Activated CD4-positive, alpha-beta T cell treated with anti-CD3 and anti-CD28 coated beads for 36 hours (primary cell): ENCODE data around the gene ADGRV1. TPM values are rescaled to one million over a fixed set of nuclear protein-coding genes. Genes with fewer than 3 reads are reported as not detected.
"Not testable (repeated sequence)": the region's sequence is repeated elsewhere in the genome, so short reads cannot be mapped to it uniquely, and the experiment has no call there.

ENCODE experiments used
- ATAC-seq: fragments of 200-7000 bp; cut with Tn5 transposase; one replicate; pipeline ENCODE4 v1.10.0; 2021; ENCODE audit warnings: mild to moderate bottlenecking, moderate library complexity
- CTCF ChIA-PET: fragments of 350-600 bp; sonication (Branson Sonifier 250); formaldehyde crosslinking; loops from one replicate; lab custom pipeline; 2021; ENCODE audit warnings: antibody characterized with exemption; lab: Charles Lee
- POLR2A ChIA-PET: fragments of 350-600 bp; sonication (Branson Sonifier 250); formaldehyde crosslinking; loops from one replicate; lab custom pipeline; 2021; ENCODE audit warnings: antibody characterized with exemption, inconsistent platforms; lab: Charles Lee
- DNase-seq: peaks from one replicate; pipeline ENCODE4 v3.0.0-alpha.2; 2020
- H3K27ac Mint-ChIP-seq: one replicate; pipeline ENCODE4 v1.8.0; 2021; ENCODE audit warnings: mixed read lengths
- H3K27me3 Mint-ChIP-seq: one replicate; pipeline ENCODE4 v1.8.0; 2021; ENCODE audit warnings: mixed read lengths
- H3K36me3 Mint-ChIP-seq: one replicate; pipeline ENCODE4 v1.8.0; 2021; ENCODE audit warnings: low read depth, mixed read lengths
- H3K4me1 Mint-ChIP-seq: one replicate; pipeline ENCODE4 v1.8.0; 2021; ENCODE audit warnings: mixed read lengths
- H3K4me3 Mint-ChIP-seq: one replicate; pipeline ENCODE4 v1.8.0; 2021; ENCODE audit warnings: mild to moderate bottlenecking, moderate library complexity, mixed read lengths
- H3K9me3 Mint-ChIP-seq: one replicate; pipeline ENCODE4 v1.8.0; 2021; ENCODE audit warnings: low read depth, mixed read lengths
- intact Hi-C, 2 experiments: fragments of 100-400 bp; cut with DNase I in 1 of 2; cut with micrococcal nuclease in 1 of 2; formaldehyde crosslinking; loops; one replicate each; pipeline versions ENCODE4 v1.14.2 to v1.15.1; 2022 to 2024; cut with DNase I, micrococcal nuclease
- total RNA-seq, 2 experiments: library from RNA; stranded (reverse); gene quantifications; one replicate each; pipeline ENCODE4 v1.2.3, GENCODE V29; 2021

ADGRV1 gene
- total RNA-seq, 2 experiments from 2014 or later, result 0.02 to 0.12 TPM

DNA sequence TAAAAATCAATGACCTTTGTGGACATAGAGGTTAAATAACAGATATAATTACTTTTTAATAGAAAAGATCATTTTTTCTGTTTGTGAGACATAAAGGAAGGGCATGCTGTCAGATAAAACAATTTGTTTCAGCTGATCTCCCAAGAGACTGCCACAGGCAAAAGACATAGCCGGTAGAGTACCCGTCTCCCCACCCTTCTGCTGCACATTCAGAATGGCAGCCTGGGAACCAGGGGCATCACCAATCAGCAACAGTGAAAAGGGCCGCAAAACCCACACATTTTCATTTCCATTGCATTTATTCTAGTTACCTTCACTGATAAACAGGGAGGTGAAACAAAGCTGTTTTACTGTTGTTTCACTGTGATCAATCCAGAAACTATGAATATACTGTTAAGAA, 466.9 kb downstream of the ADGRV1 start:
- intact Hi-C loops, result no loop called here
- ChIA-PET CTCF (no interaction called here), POLR2A (no interaction called here)
- H3K4me1 Mint-ChIP-seq, result no peaks in the 10 kb centered on the region
- DNase-seq (no peak), ATAC-seq (no peak)
- H3K36me3 Mint-ChIP-seq, result no peaks in the 10 kb centered on the region
- no peak overlapping the region for H3K27ac Mint-ChIP-seq
- H3K9me3 Mint-ChIP-seq, result no peaks in the 10 kb centered on the region
- H3K27me3 Mint-ChIP-seq, result peaks cover 12% of the 10 kb centered on the region
- H3K4me3 Mint-ChIP-seq, result no peak overlapping the region

DNA sequence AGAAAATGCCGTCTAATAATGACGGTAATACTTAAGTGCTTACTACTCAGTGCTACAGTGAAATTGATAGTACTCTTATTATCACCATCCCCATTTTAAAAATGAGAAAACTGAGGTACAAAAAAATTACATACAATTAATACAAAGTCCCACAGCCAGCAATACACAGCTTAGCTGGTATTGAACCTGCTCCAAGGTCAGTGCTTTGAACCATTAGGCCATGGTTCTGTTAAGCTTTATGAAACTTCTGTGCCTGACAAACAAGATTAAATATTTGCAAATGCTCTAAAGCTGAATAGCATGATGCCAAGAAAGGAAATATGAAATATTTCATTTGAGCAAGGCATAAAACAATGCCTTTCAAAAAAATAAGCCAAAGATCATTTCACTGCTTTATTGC, 467.4 kb downstream of the ADGRV1 start:
- Mint-ChIP-seq H3K27me3 (peaks cover 12% of the 10 kb centered on the region), H3K4me3 (no peak overlapping the region), H3K4me1 (no peaks in the 10 kb centered on the region), H3K9me3 (no peaks in the 10 kb centered on the region), H3K36me3 (no peaks in the 10 kb centered on the region), H3K27ac (no peak overlapping the region)
- no peak for DNase-seq
- ChIA-PET CTCF (no interaction called here), POLR2A (no interaction called here)
- intact Hi-C loops, result no loop called here
- ATAC-seq, result no peak

DNA sequence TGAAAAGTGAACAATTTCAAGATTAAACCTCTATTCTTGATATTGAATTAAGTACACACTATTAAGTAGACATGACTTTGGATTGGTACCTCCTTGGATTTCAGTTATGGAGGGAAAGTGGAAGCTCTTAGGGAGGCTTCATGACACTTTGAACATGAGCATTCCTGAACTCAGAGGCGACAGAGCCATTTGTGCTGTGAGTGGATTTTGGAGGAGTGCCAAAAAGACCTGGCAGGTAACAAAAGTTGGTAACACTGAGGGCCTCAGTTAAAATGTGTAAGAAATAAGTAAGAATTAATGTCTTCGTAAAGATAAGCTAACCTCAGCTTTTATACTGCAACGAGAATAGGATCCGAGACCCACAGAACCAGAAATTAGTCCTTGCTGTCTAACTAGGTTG, 467.9 kb downstream of the ADGRV1 start:
- intact Hi-C loops, result no loop called here
- H3K27ac Mint-ChIP-seq, result no peak overlapping the region
- CTCF ChIA-PET, result no interaction called here

GRCh38 chr5:91027405-91028139, 469.0 kb downstream of the ADGRV1 start:
- ChIA-PET POLR2A (no interaction called here), CTCF (interaction anchor here (0.7 kb wide), 1 partner anchor 9 kb away, joined by 3 read pairs; no protein-coding TSS in a partner anchor)
- peaks cover 12% of the 10 kb centered on the region for H3K27me3 Mint-ChIP-seq
- no peak for DNase-seq
- H3K9me3 Mint-ChIP-seq, result no peaks in the 10 kb centered on the region
- intact Hi-C loops, result no loop called here
- no peaks in the 10 kb centered on the region for H3K4me1 Mint-ChIP-seq
- H3K36me3 Mint-ChIP-seq, result no peaks in the 10 kb centered on the region
- no peak overlapping the region for H3K4me3 Mint-ChIP-seq
- H3K27ac Mint-ChIP-seq, result no peak overlapping the region
- no peak for ATAC-seq

More for the DNA sequence above, 467.9 kb downstream of the ADGRV1 start:
- Mint-ChIP-seq H3K36me3 (no peaks in the 10 kb centered on the region), H3K9me3 (no peaks in the 10 kb centered on the region), H3K27me3 (peaks cover 12% of the 10 kb centered on the region), H3K4me3 (no peak overlapping the region), H3K4me1 (no peaks in the 10 kb centered on the region)
- POLR2A ChIA-PET, result no interaction called here
- no peak for DNase-seq
- ATAC-seq, result no peak

- H3K27me3 Mint-ChIP-seq, result peaks cover 10% of the 10 kb centered on the region
- CTCF ChIA-PET, result no interaction called here
- no peak overlapping the region for H3K4me3 Mint-ChIP-seq
- intact Hi-C loops, result no loop called here
- no peaks in the 10 kb centered on the region for H3K4me1 Mint-ChIP-seq
- no peak overlapping the region for H3K27ac Mint-ChIP-seq
- ATAC-seq (no peak), DNase-seq (no peak)
- no peaks in the 10 kb centered on the region for H3K36me3 Mint-ChIP-seq
- POLR2A ChIA-PET, result no interaction called here
- H3K9me3 Mint-ChIP-seq, result no peaks in the 10 kb centered on the region
Measured at GRCh38 chr5:91028499-91028956, 469.9 kb downstream of the ADGRV1 start.

DNA sequence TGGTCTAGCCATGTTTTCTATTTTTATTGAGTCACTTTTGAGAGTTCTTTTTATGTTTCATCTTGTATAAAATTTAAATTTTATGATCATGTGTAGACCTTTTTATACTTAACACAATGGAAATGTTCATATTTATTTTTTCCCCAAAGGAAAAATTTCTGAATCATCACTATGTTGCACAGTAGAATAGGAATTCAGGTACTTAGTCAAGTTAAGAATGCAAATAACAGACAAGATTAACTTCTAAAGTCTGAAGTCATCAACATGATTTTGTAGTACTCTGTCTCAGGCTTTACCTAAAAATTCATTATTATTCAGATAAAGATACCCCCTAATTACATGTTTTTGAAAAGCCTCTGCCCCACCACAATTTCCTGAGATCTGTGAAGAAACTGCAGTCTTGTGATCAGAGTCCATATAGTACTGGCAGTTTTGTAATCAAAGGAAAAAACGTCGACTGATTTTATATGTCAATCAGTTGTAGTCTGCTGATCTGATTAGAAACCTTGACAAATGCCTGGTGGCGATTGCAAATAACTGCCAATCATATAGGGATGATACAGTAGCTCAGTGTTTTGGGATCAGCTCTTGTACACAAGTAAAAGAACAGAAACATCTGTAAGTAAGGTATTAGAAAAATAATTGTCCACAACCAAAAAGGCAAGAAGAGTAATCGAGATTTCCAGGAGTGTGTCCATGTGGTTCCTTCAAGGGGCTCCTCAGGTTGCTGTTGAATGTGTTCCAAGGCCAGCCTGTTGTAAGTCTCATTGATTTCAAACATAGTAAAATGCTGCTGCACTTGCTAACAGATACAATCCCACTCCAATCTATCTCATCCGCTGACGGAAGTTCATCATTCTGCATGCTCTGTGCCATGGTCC, 472.2 kb downstream of the ADGRV1 start:
- no peak overlapping the region for H3K4me3 Mint-ChIP-seq
- ATAC-seq (no peak), DNase-seq (no peak)
- no peaks in the 10 kb centered on the region for H3K9me3 Mint-ChIP-seq
- intact Hi-C loops, result no loop called here
- ChIA-PET POLR2A (no interaction called here), CTCF (no interaction called here)
- peaks cover 13% of the 10 kb centered on the region for H3K27me3 Mint-ChIP-seq
- no peaks in the 10 kb centered on the region for H3K4me1 Mint-ChIP-seq
- no peaks in the 10 kb centered on the region for H3K36me3 Mint-ChIP-seq
- no peak overlapping the region for H3K27ac Mint-ChIP-seq

DNA sequence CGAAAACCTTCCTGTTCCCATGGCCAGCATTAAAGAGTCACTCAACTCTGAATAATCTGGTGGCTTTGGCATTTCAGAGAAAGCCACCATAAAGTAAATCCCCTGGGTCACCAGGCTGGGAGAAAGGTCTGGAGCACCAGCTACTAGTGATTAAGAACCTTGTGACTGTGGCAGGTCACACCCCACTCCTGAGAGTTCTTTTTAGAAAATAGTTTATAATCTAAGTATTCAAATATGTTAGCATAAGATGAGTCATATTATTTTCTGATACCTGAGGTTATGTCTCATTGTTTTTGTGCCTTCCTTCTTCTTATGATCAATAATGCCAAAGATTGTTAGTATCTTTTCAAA, 472.8 kb downstream of the ADGRV1 start:
- Mint-ChIP-seq H3K36me3 (no peaks in the 10 kb centered on the region), H3K4me1 (no peaks in the 10 kb centered on the region), H3K27me3 (peaks cover 13% of the 10 kb centered on the region), H3K9me3 (no peaks in the 10 kb centered on the region), H3K4me3 (no peak overlapping the region), H3K27ac (no peak overlapping the region)
- DNase-seq (no peak), ATAC-seq (no peak)
- ChIA-PET CTCF (no interaction called here), POLR2A (no interaction called here)
- intact Hi-C loops, result no loop called here

- intact Hi-C loops, result no loop called here
- ATAC-seq (no peak), DNase-seq (no peak)
- Mint-ChIP-seq H3K27me3 (peaks cover 11% of the 10 kb centered on the region), H3K36me3 (no peaks in the 10 kb centered on the region), H3K4me3 (no peak overlapping the region), H3K9me3 (no peaks in the 10 kb centered on the region), H3K27ac (no peak overlapping the region), H3K4me1 (no peaks in the 10 kb centered on the region)
- ChIA-PET CTCF (no interaction called here), POLR2A (no interaction called here)
Measured at GRCh38 chr5:91032125-91032524, 473.5 kb downstream of the ADGRV1 start.

DNA sequence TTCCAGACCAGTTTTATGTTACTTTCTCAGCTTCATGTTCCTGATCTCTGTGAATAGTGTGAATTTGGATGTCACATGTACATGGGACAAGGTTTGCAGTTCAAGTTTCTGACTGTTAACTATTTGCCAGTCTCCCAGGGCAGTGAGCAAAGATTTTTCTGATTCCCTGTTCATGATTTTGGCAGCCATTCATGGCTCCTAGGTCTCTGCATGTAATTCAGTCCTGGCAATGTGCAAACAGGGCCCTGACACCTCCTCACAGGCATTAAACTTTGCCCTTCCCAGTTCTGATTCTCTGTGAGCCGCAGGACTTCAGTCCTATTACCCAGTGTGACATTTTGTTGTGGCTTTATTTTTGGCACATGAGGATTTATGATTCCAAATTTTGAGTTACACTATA, 474.8 kb downstream of the ADGRV1 start:
- H3K4me3 Mint-ChIP-seq, result no peak overlapping the region
- no peak overlapping the region for H3K27ac Mint-ChIP-seq
- DNase-seq (no peak), ATAC-seq (no peak)
- POLR2A ChIA-PET, result no interaction called here
- intact Hi-C loops, result no loop called here
- no peaks in the 10 kb centered on the region for H3K9me3 Mint-ChIP-seq
- H3K36me3 Mint-ChIP-seq, result no peaks in the 10 kb centered on the region
- H3K4me1 Mint-ChIP-seq, result no peaks in the 10 kb centered on the region
- CTCF ChIA-PET, result no interaction called here
- H3K27me3 Mint-ChIP-seq, result peaks cover 9% of the 10 kb centered on the region

GRCh38 chr5:91038180-91038808, 479.7 kb downstream of the ADGRV1 start:
- H3K27me3 Mint-ChIP-seq, result peaks cover 7% of the 10 kb centered on the region
- H3K4me1 Mint-ChIP-seq, result no peaks in the 10 kb centered on the region
- no peaks in the 10 kb centered on the region for H3K9me3 Mint-ChIP-seq
- ATAC-seq (no peak), DNase-seq (no peak)
- intact Hi-C loops, result no loop called here
- no peak overlapping the region for H3K4me3 Mint-ChIP-seq
- CTCF ChIA-PET, result no interaction called here
- no peak overlapping the region for H3K27ac Mint-ChIP-seq
- H3K36me3 Mint-ChIP-seq, result no peaks in the 10 kb centered on the region
- POLR2A ChIA-PET, result no interaction called here

DNA sequence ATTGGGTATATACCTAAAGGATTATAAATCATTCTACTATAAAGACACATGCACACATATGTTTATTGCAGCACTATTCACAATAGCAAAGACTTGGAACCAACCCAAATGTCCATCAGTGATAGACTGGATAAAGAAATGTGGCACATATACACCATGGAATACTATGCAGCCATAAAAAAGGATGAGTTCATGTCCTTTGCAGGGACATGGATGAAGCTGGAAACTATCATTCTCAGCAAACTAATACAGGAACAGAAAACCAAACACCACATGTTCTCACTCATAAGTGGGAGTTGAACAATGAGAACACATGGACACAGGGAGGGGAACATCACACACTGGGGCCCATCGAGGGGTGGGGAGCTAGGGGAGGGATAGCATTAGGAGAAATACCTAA, 482.5 kb downstream of the ADGRV1 start:
- POLR2A ChIA-PET, ATAC-seq, intact Hi-C loops, H3K36me3 Mint-ChIP-seq, DNase-seq, CTCF ChIA-PET, H3K4me3 Mint-ChIP-seq, H3K4me1 Mint-ChIP-seq, H3K27ac Mint-ChIP-seq, H3K9me3 Mint-ChIP-seq: not testable (repeated sequence)
- peaks cover 11% of the 10 kb centered on the region for H3K27me3 Mint-ChIP-seq
